Stimulated activated CD8-positive, alpha-beta memory T cell treated with anti-CD3 and anti-CD28 coated beads, Interleukin-2, amount 100 ng/mL, for 48 hours (primary cell): ENCODE results near the gene UBE2J2.

Experiments
- DNase-seq, 2 donors: peaks; one replicate each; pipeline ENCODE4 v3.0.0-alpha.2; 2020; ENCODE audit warnings: low read depth in 2 of 2

The UBE2J2 gene

GRCh38 chr1:1281533-1282321 lies 8.1 kb upstream of the UBE2J2 start:
- no peak for DNase-seq

- DNase-seq: no peak
These were observed 7.3 kb upstream of the UBE2J2 start for GRCh38 chr1:1280782-1281481.

GRCh38 chr1:1279028-1279427 lies 5.4 kb upstream of the UBE2J2 start:
- DNase-seq: no peak

DNA sequence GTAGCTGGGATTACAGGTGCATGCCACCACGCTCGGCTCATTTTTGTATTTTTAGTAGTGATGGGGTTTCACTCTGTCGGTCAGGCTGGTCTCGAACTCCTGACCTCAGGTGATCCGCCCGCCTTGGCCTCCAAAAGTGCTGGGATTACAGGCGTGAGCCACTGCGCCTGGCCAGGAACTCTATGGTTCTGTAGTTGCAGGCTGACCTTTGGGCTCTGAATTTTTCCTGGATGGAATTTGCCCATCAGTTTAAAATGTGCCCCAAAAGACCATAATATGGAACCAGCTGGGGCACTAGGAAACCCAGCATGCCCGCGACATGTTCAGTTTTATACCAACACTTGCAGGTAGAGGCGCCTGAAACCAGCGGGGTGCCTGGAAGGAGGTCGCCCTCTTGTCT lies 5.0 kb upstream of the UBE2J2 start:
- DNase-seq: no peak

DNA sequence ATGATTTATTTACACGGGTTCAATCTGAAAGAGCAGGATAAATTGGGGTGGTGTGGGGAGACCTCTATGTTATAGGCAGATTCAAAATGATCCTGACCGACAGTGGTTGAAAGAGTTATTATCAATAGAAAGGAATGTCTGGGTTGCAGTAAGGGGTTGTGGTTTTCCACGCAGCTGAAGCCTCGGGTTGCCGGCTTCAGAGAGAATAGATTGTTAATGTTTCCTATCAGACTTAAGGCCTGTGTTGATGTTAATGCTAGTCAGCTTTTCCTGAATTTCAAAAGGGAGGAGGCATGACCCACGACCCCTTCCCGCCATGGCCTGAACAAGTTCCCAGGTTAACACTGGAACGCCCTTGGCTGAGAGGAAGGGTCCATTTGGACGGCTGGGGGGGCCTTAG lies 2.2 kb upstream of the UBE2J2 start:
- no peak for DNase-seq

- no peak for DNase-seq
These were observed 1.3 kb upstream of the UBE2J2 start for GRCh38 chr1:1274931-1275431.

- DNase-seq: no peak
These were observed 761 bp upstream of the UBE2J2 start for GRCh38 chr1:1274299-1274930.

GRCh38 chr1:1273209-1273511 lies 494 bp downstream of the UBE2J2 start:
- no peak for DNase-seq

DNA sequence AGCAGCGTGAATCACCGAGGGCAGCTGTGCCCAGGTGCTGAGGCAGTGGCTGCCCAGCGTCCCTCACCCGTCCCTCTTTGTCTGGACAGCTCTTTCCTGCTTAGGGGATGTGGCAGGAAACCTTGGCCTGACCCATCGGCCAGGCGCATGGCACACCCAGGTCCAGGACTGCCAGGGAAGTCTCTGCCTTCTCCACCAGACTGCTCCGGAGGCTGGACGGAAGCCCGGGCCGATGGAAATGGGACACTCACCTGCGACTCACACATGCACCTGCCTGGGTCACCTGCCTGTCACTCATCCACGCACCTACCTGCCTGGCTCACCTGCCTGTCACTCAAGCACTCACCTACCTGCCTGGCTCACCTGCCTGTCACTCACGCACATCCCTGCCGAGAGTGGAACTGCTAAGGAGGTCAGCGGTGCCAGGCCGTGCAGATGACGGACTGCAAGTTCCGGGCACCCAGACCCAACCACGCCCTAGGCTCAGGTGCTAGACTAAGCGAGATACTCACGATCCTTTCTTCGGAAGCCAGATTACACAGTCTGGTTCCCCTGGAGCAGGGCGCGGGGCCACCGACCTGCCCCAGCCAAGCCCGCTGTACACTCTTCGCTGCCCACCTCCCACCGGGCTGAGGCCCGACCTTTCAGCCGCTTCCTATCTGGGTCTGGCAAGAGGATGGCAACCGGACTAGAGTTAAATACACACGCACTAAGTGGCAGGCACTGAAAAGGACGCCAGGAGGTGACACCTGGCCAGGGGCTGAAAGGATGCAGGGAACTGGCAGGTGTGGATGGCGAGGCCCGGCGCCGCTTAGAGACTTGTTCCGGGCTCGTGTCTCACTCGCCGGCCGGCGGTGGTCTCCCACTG lies 1.1 kb downstream of the UBE2J2 start:
- DNase-seq: no peak

GRCh38 chr1:1270813-1271212 lies 2.8 kb downstream of the UBE2J2 start:
- no peak for DNase-seq

DNA sequence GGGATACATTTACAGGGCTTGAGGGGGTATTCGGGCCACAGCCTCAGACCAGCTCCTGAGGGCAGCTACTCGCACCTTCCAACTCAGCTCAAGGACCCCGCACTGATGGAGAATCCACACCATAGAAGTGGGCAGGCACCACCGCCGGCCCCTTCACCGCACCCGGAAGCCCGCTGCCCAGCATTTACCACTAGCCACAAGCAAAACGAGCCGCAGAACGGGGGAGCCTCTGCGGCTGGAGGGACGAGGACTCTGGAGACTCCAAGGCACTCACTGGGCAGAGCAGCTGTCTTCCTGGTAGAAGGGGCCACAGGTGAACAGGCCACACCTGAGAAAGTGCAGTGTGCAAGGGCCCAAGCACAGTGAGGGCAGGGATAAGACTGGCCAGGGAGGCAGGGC lies 5.4 kb downstream of the UBE2J2 start:
- DNase-seq: no peak

DNA sequence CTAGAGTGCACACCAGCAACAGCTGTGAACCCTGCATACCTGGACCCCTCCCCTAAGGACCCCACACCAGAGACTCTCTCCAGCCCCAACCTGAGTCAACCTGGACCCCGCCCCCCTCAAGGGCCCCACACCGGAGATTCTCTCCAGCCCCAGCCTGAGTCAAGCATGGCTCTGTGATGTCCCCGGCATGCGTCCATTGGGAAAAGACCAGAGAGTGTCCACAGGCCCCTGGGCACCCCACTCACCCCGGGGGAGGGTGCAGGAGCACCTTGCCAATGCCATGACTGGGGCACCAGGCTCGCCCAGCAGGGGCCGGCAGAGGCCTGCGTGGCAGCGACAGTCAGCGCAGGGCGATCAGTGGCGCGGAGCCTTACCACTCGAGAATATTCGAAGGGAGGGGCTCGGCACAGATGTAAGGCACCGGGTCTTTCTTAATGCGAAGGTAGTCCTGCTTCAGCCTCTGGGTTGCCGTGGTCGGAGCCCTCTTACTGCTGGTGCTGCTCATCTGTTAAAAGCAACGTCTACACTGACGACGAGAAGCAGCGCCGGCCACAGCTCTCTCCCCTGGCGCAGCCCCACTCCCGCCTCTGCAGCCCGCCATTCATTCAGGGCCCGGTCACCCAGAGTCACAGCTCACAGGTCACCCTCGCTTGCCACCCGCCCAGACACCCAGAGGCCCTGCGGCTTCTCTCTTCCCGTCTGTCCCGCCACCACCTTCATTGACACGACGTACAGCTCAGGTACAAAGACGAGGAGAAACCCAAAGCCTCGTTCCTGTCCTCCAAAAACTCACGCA lies 6.0 kb downstream of the UBE2J2 start:
- no peak for DNase-seq

GRCh38 chr1:1264868-1265272 lies 8.8 kb downstream of the UBE2J2 start:
- DNase-seq: no peak

GRCh38 chr1:1264026-1264425 lies 9.6 kb downstream of the UBE2J2 start:
- DNase-seq: no peak

DNA sequence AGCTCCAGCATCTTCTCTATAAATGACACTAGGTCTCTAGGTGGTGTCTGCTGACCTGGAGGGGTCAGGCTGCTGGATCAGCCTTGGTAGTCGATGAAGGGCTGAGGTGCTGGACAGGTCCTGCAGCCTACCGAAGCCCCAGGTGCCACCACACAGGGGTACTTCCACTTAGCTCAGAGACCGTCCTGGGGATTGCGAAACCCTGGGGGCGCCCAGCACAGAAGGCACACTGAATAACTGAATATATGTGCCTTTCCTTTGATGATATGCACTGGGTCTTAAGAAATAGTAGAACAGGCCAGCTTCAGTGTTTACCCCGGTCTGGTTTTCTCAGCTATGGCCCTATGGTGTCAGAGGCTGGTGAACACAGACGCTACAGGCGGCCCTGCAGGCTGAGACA lies 10.9 kb downstream of the UBE2J2 start:
- DNase-seq: no peak

DNA sequence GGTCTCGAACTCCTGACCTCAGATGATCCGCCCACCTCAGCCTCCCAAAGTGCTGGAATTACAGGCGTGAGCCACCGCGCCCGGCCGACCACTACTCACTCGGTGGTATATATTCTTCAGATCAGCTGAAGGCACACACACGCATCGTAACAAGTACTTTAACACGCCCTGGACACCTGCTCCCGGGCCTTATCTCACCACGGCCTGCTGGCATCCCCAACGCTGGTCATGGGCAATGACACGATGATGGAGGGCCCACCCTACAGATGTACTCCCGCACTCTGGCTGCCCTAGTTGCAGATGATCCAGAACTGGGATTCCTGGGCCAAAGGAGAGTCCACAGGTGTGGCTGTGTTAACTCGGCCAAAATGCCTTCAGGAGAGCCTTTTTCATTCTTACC lies 11.6 kb downstream of the UBE2J2 start:
- DNase-seq: no peak

GRCh38 chr1:1260843-1261560 lies 12.7 kb downstream of the UBE2J2 start:
- DNase-seq: no peak

- no peak for DNase-seq
These were observed 13.6 kb downstream of the UBE2J2 start for GRCh38 chr1:1259951-1260600.

DNA sequence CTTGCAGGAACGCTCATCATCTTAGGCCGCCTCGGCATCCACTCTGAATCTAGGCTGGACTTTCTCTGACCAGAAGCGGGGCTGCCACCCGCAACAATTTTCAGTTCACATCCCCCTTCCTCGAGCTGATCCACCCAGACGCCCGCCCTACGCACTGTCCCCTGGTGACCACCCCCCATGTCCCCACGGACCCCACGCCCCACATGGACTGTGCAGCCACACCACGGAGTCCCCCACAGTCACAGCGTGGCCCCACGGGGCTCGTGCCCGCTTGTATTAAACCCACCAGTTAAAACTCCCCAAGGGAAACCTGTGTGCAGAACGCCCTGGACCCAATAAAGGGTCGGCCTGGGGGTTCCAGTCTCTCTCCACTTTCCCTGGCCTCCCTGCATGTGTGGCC lies 14.1 kb downstream of the UBE2J2 start:
- no peak for DNase-seq

DNA sequence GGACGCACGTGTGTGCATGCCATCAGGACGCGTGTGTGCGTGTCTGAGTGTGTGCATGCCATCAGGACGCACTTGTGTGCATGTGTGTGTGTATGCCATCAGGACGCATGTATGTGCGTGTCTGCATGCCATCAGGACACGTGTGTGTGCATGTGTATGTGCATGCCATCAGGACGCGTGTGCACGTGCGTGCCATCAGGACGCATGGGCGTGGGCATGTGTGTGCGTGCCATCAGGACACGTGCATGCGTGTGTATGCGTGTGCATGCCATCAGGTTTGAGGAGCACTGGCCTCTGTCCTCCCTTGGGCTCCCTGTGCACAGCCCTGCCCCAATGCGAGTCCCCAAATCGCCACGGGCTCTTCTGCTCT lies 14.6 kb downstream of the UBE2J2 start:
- DNase-seq: no peak
